ENCODE data around the gene MAP3K5.

The MAP3K5 gene

DNA sequence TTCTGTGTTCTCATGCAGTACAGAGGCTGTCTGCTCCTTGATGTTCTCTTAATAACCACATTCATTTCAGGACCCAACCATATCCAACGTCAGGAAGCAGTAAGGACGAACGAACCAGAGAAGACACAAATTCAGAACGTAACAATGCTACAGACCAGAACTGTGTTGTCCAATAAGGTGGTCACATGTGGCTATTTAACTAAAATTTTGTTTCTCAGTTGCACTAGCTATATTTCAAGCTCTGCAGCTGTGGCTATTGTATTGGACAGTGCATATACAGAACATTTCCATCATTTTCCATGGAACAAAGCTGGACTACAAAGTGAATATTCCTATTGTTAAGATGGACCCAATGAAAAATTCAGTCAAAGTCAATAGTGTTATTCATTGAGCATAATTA lies 269.1 kb downstream of the MAP3K5 start:
- H3K4me3 ChIP-seq (ENCODE audit: low read depth, low read length) = no peak overlapping the region
- in situ Hi-C loops (cut with HindIII; ENCODE audit: low sequenced_read_pairs) = no loop called here
- TF ChIP-seq, protein P1, sequence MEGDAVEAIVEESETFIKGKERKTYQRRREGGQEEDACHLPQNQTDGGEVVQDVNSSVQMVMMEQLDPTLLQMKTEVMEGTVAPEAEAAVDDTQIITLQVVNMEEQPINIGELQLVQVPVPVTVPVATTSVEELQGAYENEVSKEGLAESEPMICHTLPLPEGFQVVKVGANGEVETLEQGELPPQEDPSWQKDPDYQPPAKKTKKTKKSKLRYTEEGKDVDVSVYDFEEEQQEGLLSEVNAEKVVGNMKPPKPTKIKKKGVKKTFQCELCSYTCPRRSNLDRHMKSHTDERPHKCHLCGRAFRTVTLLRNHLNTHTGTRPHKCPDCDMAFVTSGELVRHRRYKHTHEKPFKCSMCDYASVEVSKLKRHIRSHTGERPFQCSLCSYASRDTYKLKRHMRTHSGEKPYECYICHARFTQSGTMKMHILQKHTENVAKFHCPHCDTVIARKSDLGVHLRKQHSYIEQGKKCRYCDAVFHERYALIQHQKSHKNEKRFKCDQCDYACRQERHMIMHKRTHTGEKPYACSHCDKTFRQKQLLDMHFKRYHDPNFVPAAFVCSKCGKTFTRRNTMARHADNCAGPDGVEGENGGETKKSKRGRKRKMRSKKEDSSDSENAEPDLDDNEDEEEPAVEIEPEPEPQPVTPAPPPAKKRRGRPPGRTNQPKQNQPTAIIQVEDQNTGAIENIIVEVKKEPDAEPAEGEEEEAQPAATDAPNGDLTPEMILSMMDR (IDR thresholded peaks at IDR 0.05; ENCODE audit: low read depth, low read length, missing control alignments) = no peak
- no peak for DNase-seq (ENCODE audit: low read depth)

DNA sequence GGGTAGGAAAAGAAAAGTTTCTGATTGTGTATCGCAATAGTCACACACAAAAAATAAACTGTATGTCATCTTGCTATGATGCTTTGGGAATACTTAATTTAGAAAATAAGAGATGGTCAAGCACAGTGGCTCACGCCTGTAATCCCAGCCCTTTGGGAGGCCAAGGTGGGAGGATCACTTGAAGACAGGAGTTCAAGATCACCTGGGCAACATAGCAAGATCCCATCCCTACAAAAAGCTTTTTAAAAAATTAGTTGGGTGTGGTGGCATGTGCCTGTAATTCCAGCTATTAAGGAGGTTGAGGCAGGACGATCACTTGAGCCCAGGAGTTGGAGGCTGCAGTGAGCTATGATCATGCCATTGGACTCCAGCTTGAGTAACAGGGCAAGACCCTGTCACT lies 269.6 kb downstream of the MAP3K5 start:
- no peak for DNase-seq (ENCODE audit: low read depth)
- TF ChIP-seq, protein P1 (IDR thresholded peaks at IDR 0.05; ENCODE audit: low read depth, low read length, missing control alignments) = no peak
- no peak overlapping the region for H3K4me3 ChIP-seq (ENCODE audit: low read depth, low read length)
- in situ Hi-C loops (cut with HindIII; ENCODE audit: low sequenced_read_pairs) = no loop called here

DNA sequence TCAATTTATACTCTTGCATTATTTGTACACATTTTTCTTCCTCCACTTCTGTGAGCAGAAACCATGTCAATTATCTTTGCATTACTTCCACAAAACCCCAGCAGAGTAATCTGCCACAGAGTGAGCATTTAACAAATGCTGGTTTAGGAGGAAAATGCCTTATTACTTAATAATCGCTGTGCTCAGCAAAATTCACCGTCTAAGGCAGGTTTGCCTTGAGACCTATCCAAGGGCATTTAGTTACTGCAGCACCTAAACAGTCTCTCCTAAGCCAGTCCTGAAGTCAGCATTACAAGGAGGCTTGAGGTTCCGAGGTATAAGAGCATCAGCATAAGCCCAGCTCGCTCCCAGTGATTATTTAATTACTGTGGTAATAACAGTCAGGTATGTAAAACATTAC lies 270.4 kb downstream of the MAP3K5 start:
- DNase-seq (ENCODE audit: low read depth) = no peak
- TF ChIP-seq, protein P1 (IDR thresholded peaks at IDR 0.05; ENCODE audit: low read depth, low read length, missing control alignments) = no peak
- H3K4me3 ChIP-seq (ENCODE audit: low read depth, low read length) = no peak overlapping the region
- in situ Hi-C loops (cut with HindIII; ENCODE audit: low sequenced_read_pairs) = no loop called here

DNA sequence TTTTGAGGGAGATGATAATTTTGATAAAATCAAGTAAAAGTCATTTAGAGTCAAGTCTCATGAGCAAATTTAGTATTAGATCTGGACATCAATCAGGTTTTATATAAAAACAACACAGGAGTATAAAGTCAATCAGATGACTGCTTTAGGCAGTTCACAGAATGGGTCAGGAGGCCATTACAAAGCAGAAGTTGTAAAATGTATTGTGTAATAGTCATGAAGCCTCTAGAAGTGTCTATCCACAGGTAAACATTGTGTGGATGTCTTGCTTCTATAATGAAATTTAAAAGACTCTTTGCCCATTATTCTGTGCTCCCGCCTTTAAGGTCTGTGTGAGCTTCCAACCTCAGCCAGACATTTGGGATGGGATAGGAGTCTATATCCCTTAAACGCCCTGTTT lies 270.9 kb downstream of the MAP3K5 start:
- H3K4me3 ChIP-seq (ENCODE audit: low read depth, low read length) = no peak overlapping the region
- no peak for DNase-seq (ENCODE audit: low read depth)
- in situ Hi-C loops (cut with HindIII; ENCODE audit: low sequenced_read_pairs) = no loop called here
- TF ChIP-seq, protein P1 (IDR thresholded peaks at IDR 0.05; ENCODE audit: low read depth, low read length, missing control alignments) = no peak

DNA sequence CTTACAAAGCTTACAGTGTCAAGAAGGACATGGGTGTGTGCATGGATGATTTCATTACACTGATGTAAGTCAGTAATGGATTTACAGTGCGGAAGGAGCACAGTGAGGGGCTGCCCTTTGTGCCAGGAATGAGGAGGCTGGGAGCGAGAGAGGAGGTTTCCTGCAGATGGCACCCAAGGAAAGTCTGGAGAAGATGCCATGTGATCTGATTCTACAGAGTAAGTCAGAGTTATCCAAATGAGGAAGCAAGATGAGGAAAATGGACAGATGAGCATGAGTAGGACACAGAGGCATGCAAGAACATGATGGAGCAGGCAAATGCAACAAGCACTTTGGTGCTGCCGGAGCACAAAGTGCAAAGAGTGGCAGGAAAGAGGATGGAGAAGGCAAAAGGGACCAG lies 271.8 kb downstream of the MAP3K5 start:
- in situ Hi-C loops (cut with HindIII; ENCODE audit: low sequenced_read_pairs) = no loop called here
- H3K4me3 ChIP-seq (ENCODE audit: low read depth, low read length) = no peak overlapping the region
- no peak for DNase-seq (ENCODE audit: low read depth)
- TF ChIP-seq, protein P1 (IDR thresholded peaks at IDR 0.05; ENCODE audit: low read depth, low read length, missing control alignments) = no peak

DNA sequence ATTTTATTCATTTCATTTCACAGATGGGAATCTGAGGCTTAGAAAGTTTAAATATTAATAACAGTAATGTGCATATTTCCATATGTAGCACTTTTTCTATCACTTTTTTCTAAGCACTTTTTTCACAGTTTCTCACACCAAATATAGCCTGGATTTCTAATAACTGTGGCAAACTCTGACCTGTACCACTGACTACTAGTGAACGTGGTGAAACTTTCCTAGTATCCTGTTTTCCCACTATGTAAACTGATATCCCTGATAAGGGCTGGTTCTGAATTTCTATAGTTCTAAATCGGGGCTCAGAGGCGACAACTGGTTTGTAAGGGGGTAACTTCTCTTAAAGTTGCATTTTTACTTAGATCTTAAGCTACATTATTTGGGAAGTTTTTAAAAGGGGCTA lies 274.7 kb downstream of the MAP3K5 start:
- H3K4me3 ChIP-seq (ENCODE audit: low read depth, low read length) = no peak overlapping the region
- DNase-seq (ENCODE audit: low read depth) = no peak
- TF ChIP-seq, protein P1 (IDR thresholded peaks at IDR 0.05; ENCODE audit: low read depth, low read length, missing control alignments) = no peak
- in situ Hi-C loops (cut with HindIII; ENCODE audit: low sequenced_read_pairs) = no loop called here

DNA sequence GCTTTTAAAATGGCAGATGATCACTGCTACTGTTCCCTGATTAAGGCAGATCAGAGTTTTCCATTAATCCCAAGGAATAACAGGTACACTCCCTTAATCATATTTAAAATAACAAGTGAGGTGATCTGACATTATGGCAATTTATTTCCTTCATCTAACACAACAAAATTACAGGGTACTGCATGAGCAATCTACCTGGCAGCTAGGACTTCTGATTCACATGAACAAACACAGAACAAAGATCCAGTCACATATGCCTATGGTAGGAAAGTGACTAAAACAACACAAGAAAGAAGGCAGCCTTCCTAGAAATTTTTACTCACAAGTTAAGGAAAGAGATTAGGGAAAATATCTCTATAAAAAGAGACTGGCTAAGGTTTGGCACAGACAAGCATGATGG lies 275.3 kb downstream of the MAP3K5 start:
- in situ Hi-C loops (cut with HindIII; ENCODE audit: low sequenced_read_pairs) = no loop called here
- no peak overlapping the region for H3K4me3 ChIP-seq (ENCODE audit: low read depth, low read length)
- TF ChIP-seq, protein P1 (IDR thresholded peaks at IDR 0.05; ENCODE audit: low read depth, low read length, missing control alignments) = no peak
- DNase-seq (ENCODE audit: low read depth) = no peak
